ENCODE data around the gene PCCA.

PCCA gene

GRCh38 chr13:100336795-100337516 is 248.1 kb downstream of the PCCA start:
- H3K9ac ChIP-seq (ENCODE audit: low read depth, low read length): no peak overlapping the region
- ATAC-seq (ENCODE audit: insufficient read depth, low read depth) (no peak), DNase-seq (no peak)
- H3K4me1 ChIP-seq (ENCODE audit: insufficient read depth, low read length): peaks cover 23% of the 10 kb centered on the region
- no peaks in the 10 kb centered on the region for H3K36me3 ChIP-seq (ENCODE audit: insufficient read depth, low read length)
- H3K27ac ChIP-seq (ENCODE audit: low read length): no peak overlapping the region
- TF ChIP-seq CTCF (IDR thresholded peaks at IDR 0.05; ENCODE audit: borderline replicate concordance, extremely low read depth, low read length, poor library complexity, severe bottlenecking) (no peak), EZH2 (IDR thresholded peaks at IDR 0.05; ENCODE audit: borderline replicate concordance, low read depth, low read length, severe bottlenecking) (no peak)
- no peaks in the 10 kb centered on the region for H3K79me2 ChIP-seq (ENCODE audit: insufficient read depth, low read length)
- H2AFZ ChIP-seq (ENCODE audit: low read depth, low read length): no peak overlapping the region
- no peaks in the 10 kb centered on the region for H4K20me1 ChIP-seq (ENCODE audit: insufficient read depth, low read length)
- H3K4me2 ChIP-seq (ENCODE audit: insufficient read depth, low read length): no peak overlapping the region
- H3K4me3 ChIP-seq (ENCODE audit: low read depth in 1 of 2, low read length in 2 of 2): no peak overlapping the region
- H3K9me3 ChIP-seq (ENCODE audit: insufficient read depth, low read length, severe bottlenecking): peaks cover 4% of the 10 kb centered on the region
- H3K27me3 ChIP-seq (ENCODE audit: insufficient read depth, low read length, poor library complexity): no peaks in the 10 kb centered on the region

GRCh38 chr13:100338275-100338674 is 249.4 kb downstream of the PCCA start:
- H4K20me1 ChIP-seq (ENCODE audit: insufficient read depth, low read length): no peaks in the 10 kb centered on the region
- H3K9ac ChIP-seq (ENCODE audit: low read depth, low read length): no peak overlapping the region
- no peaks in the 10 kb centered on the region for H3K36me3 ChIP-seq (ENCODE audit: insufficient read depth, low read length)
- H3K4me1 ChIP-seq (ENCODE audit: insufficient read depth, low read length): peaks cover 23% of the 10 kb centered on the region
- no peak for TF ChIP-seq CTCF (IDR thresholded peaks at IDR 0.05; ENCODE audit: borderline replicate concordance, extremely low read depth, low read length, poor library complexity, severe bottlenecking)
- no peak overlapping the region for H3K4me2 ChIP-seq (ENCODE audit: insufficient read depth, low read length)
- H3K79me2 ChIP-seq (ENCODE audit: insufficient read depth, low read length): no peaks in the 10 kb centered on the region
- no peak overlapping the region for H3K27ac ChIP-seq (ENCODE audit: low read length)
- H3K27me3 ChIP-seq (ENCODE audit: insufficient read depth, low read length, poor library complexity): no peaks in the 10 kb centered on the region
- ATAC-seq (ENCODE audit: insufficient read depth, low read depth): no peak
- no peak overlapping the region for H2AFZ ChIP-seq (ENCODE audit: low read depth, low read length)
- H3K4me3 ChIP-seq (ENCODE audit: low read depth in 1 of 2, low read length in 2 of 2): no peak overlapping the region
- peaks cover 4% of the 10 kb centered on the region for H3K9me3 ChIP-seq (ENCODE audit: insufficient read depth, low read length, severe bottlenecking)
- no peak for DNase-seq

GRCh38 chr13:100339411-100339940 is 250.6 kb downstream of the PCCA start:
- no peak overlapping the region for H2AFZ ChIP-seq (ENCODE audit: low read depth, low read length)
- H3K9me3 ChIP-seq (ENCODE audit: insufficient read depth, low read length, severe bottlenecking): no peaks in the 10 kb centered on the region
- H3K4me3 ChIP-seq (ENCODE audit: low read depth in 1 of 2, low read length in 2 of 2): no peak overlapping the region
- H3K79me2 ChIP-seq (ENCODE audit: insufficient read depth, low read length): no peaks in the 10 kb centered on the region
- H3K27me3 ChIP-seq (ENCODE audit: insufficient read depth, low read length, poor library complexity): no peaks in the 10 kb centered on the region
- ATAC-seq (ENCODE audit: insufficient read depth, low read depth) (no peak), DNase-seq (no peak)
- no peak overlapping the region for H3K27ac ChIP-seq (ENCODE audit: low read length)
- no peaks in the 10 kb centered on the region for H4K20me1 ChIP-seq (ENCODE audit: insufficient read depth, low read length)
- no peaks in the 10 kb centered on the region for H3K36me3 ChIP-seq (ENCODE audit: insufficient read depth, low read length)
- no peak overlapping the region for H3K4me2 ChIP-seq (ENCODE audit: insufficient read depth, low read length)
- no peak overlapping the region for H3K9ac ChIP-seq (ENCODE audit: low read depth, low read length)
- TF ChIP-seq EZH2 (IDR thresholded peaks at IDR 0.05; ENCODE audit: borderline replicate concordance, low read depth, low read length, severe bottlenecking) (no peak), CTCF (IDR thresholded peaks at IDR 0.05; ENCODE audit: borderline replicate concordance, extremely low read depth, low read length, poor library complexity, severe bottlenecking) (no peak)
- peaks cover 23% of the 10 kb centered on the region for H3K4me1 ChIP-seq (ENCODE audit: insufficient read depth, low read length)

All from DND-41 (cell line).